ENCODE measurements around the gene CDYL2.

The CDYL2 gene

GRCh38 chr16:80683646-80684045 lies 120.8 kb downstream of the CDYL2 start:
- H3K27ac ChIP-seq, result no peak overlapping the region
- TF ChIP-seq CTCF (conservative IDR thresholded peaks at IDR 0.05), result no peak

- no peak for TF ChIP-seq CTCF (conservative IDR thresholded peaks at IDR 0.05)
- no peak overlapping the region for H3K27ac ChIP-seq
These were observed 121.9 kb downstream of the CDYL2 start for GRCh38 chr16:80682421-80683070.

DNA sequence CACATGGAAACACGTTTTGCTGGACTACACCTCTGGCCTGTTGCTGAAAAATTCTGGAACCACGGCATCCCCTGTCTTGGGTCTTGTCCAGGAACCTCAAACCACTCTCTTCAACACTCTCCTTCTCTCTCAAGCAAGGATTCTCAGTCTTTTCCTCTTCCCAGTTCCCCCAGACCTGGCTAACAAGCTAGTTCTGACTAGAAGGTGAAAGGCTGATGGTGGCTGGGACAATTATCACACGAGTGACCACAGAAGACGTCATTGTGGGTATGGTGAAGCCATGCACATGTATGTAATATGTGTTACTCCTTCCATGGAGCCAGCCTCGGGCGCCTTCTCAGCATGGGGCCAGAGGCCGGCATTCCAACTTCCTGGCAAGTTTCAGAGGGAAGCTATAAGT lies 123.0 kb downstream of the CDYL2 start:
- no peak overlapping the region for H3K27ac ChIP-seq
- no peak for TF ChIP-seq CTCF (conservative IDR thresholded peaks at IDR 0.05)

GRCh38 chr16:80680839-80681238 lies 123.6 kb downstream of the CDYL2 start:
- no peak for TF ChIP-seq CTCF (conservative IDR thresholded peaks at IDR 0.05)
- no peak overlapping the region for H3K27ac ChIP-seq

DNA sequence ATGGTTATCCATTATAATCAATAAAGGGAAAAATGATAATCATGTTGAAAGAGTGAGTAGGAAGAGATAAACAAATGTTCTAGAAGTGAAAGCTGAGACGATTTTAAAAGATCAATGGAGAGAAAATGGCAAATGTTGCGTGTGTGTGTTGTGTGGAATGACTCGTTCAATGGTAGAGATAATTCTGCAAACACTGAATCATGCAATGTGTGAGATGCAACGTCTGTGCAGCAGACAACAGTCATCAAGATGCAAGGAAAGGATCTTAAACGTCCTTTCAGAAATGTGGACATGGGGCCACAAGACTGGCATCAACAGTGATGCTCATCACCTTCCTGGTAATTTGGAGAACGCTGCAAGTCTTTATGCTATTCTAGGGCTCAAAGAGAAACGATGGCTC lies 124.4 kb downstream of the CDYL2 start:
- no peak overlapping the region for H3K27ac ChIP-seq
- no peak for TF ChIP-seq CTCF (conservative IDR thresholded peaks at IDR 0.05)

DNA sequence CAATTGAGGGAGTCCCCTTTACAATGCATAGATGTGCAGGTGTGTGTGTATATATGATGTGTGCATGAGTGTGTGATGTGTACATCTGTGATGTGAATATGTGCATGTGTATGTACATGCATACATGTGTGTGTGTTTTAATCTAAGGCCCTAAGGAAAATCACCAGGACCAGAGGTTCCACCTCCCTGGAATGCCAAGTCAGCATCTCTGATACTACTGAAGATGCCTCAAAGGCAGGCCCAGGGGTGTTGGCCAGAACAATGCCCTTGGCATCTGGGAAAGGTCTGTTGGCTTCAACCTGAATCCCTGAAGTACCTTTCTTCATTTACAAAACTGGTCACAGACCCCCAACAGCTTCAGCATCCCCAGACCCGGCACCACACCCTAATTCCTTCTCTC lies 129.5 kb downstream of the CDYL2 start:
- TF ChIP-seq CTCF (conservative IDR thresholded peaks at IDR 0.05), result no peak
- H3K27ac ChIP-seq, result no peak overlapping the region

DNA sequence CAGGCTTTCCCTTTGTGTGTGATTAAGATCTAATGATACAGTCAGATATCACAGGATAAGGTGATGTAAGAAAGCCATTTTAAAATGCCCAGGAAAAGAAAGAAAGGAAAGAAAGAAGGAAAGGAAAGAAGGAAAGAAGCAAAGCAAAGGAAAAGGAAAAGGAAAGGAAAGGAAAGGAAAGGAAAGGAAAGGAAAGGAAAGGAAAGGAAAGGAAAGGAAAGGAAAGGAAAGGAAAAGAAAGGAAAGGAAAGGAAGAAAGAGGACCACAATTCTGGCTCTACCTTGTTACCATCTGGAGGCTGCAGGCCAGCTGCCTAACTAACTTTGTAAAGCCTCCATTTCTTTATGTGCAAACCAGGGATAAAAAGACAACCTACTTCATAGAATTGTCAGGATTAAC lies 132.0 kb downstream of the CDYL2 start:
- TF ChIP-seq CTCF (conservative IDR thresholded peaks at IDR 0.05), result no peak

More for the DNA sequence above, 132.0 kb downstream of the CDYL2 start:
- H3K27ac ChIP-seq, result peak overlapping the region; percentile 45

Measured in VCaP (cell line).